Keratinocyte (primary cell): ENCODE data around the gene NFATC1. TPM values are rescaled to one million over a fixed set of nuclear protein-coding genes. Genes with fewer than 3 reads are reported as not detected.

Experiments
- DNase-seq: peaks from one replicate; pipeline ENCODE4 v3.0.0-alpha.2; 2011; ENCODE audit warnings: low read depth, missing footprints, low spot score
- FAIRE-seq: peaks from 2 replicates; lab custom pipeline; 2011; peaks lifted over from hg19 to GRCh38; lab: Jason Lieb, UNC
- H2AFZ ChIP-seq: 2 replicates; pipeline ENCODE4 v1.6.0; 2012; ENCODE audit warnings: low read length, control low read depth, inconsistent platforms; ENCODE audit not compliant: control insufficient read depth
- H3K27ac ChIP-seq: 2 replicates; pipeline ENCODE4 v1.5.1; 2011; ENCODE audit warnings: low read length; ENCODE audit not compliant: control insufficient read depth, insufficient read depth
- H3K27me3 ChIP-seq: 3 replicates; pipeline ENCODE4 v1.6.0; 2011; ENCODE audit warnings: low read length; ENCODE audit not compliant: control insufficient read depth, insufficient read depth; ENCODE audit errors: extremely low read depth
- H3K36me3 ChIP-seq, 2 experiments: 2 replicates in 1 of 2; 3 replicates in 1 of 2; pipeline ENCODE4 v1.5.1; 2011; ENCODE audit warnings: low read length in 2 of 2, mild to moderate bottlenecking in 1 of 2; ENCODE audit not compliant: control insufficient read depth in 2 of 2, insufficient read depth in 2 of 2; ENCODE audit errors: extremely low read depth in 1 of 2
- H3K4me1 ChIP-seq: 3 replicates; pipeline ENCODE4 v1.5.1; 2011; ENCODE audit warnings: low read length; ENCODE audit not compliant: control insufficient read depth, insufficient read depth; ENCODE audit errors: extremely low read depth
- H3K4me2 ChIP-seq: 3 replicates; pipeline ENCODE4 v1.6.0; 2011; ENCODE audit warnings: low read depth, low read length; ENCODE audit not compliant: control insufficient read depth, insufficient read depth; ENCODE audit errors: extremely low read depth
- H3K4me3 ChIP-seq, 3 experiments: fragments of 200-600 bp in 1 of 3; sonication (generic) in 1 of 3; 2 replicates in 2 of 3; 3 replicates in 1 of 3; pipeline ENCODE4 v1.5.1; 2011 to 2016; ENCODE audit warnings: low read length in 3 of 3, mild to moderate bottlenecking in 3 of 3, control low read depth in 2 of 3, inconsistent platforms in 1 of 3, low read depth in 1 of 3, mixed read lengths in 1 of 3, mixed run types in 1 of 3, moderate library complexity in 1 of 3; ENCODE audit not compliant: control insufficient read depth in 2 of 3, insufficient read depth in 2 of 3; ENCODE audit errors: extremely low read depth in 1 of 3
- H3K79me2 ChIP-seq: 2 replicates; pipeline ENCODE4 v1.6.0; 2012; ENCODE audit warnings: low read length; ENCODE audit not compliant: control insufficient read depth, insufficient read depth
- H3K9ac ChIP-seq: 3 replicates; pipeline ENCODE4 v1.6.0; 2011; ENCODE audit warnings: low read length; ENCODE audit not compliant: control insufficient read depth, insufficient read depth; ENCODE audit errors: extremely low read depth
- H3K9me1 ChIP-seq: 3 replicates; pipeline ENCODE4 v1.6.0; 2011; ENCODE audit warnings: low read length; ENCODE audit not compliant: control insufficient read depth, insufficient read depth; ENCODE audit errors: extremely low read depth
- H3K9me3 ChIP-seq: 2 replicates; pipeline ENCODE4 v1.5.1; 2012; ENCODE audit warnings: low read depth, low read length; ENCODE audit not compliant: control insufficient read depth
- H4K20me1 ChIP-seq: 3 replicates; pipeline ENCODE4 v1.6.0; 2011; ENCODE audit warnings: low read length; ENCODE audit not compliant: control insufficient read depth, insufficient read depth; ENCODE audit errors: extremely low read depth
- CTCF ChIP-seq, 3 experiments: IDR thresholded peaks in 1 of 3; conservative IDR thresholded peaks in 1 of 3; optimal IDR thresholded peaks in 1 of 3; 2 replicates in 2 of 3; 3 replicates in 1 of 3; pipeline versions ENCODE3 to v1.5.1; 2011; ENCODE audit warnings: low read length in 3 of 3, mild to moderate bottlenecking in 3 of 3, moderate library complexity in 2 of 3, control low read depth in 1 of 3, inconsistent platforms in 1 of 3; ENCODE audit not compliant: insufficient read depth in 2 of 3; ENCODE audit errors: extremely low read depth in 1 of 3
- EZH2 ChIP-seq: IDR thresholded peaks from one replicate; pipeline ENCODE4 v1.6.1; 2012; ENCODE audit warnings: inconsistent platforms, mild to moderate bottlenecking, low read length, moderate library complexity
- dilution Hi-C: fragments of 300-500 bp; cut with MboI; formaldehyde crosslinking; loops from one replicate; pipeline ENCODE4 v1.7.0; 2020; ENCODE audit warnings: low sequenced_read_pairs; ENCODE audit not compliant: extremely low pct_ligation_motif_present
- polyA plus RNA-seq, 5 experiments: library from polyadenylated mRNA; depleted of rRNA in 3 of 5; stranded (reverse) in 3 of 5; stranded (forward) in 1 of 5; unstranded in 1 of 5; fragments of >200 nt; gene quantifications; 1 replicate in 1 of 5; 2 replicates in 3 of 5; 3 replicates in 1 of 5; pipeline versions ENCODE4 v1.2.1 to v1.2.3, GENCODE V29; 2011 to 2012; ENCODE audit warnings: missing spikeins in 2 of 5, low read depth in 1 of 5, low replicate concordance in 1 of 5

Gene NFATC1
- polyA plus RNA-seq, 1 donor (not counting 4 experiments of a cell fraction or from before 2014, with no cell fraction given): 0.77 TPM

- no peak for FAIRE-seq
- TF ChIP-seq CTCF (optimal IDR thresholded peaks at IDR 0.05 in 1 of 3, IDR thresholded peaks at IDR 0.05 in 1 of 3, conservative IDR thresholded peaks at IDR 0.05 in 1 of 3; ENCODE audit: extremely low read depth in 1 of 3, insufficient read depth in 2 of 3, low read length in 3 of 3) (no peak), EZH2 (no peak)
- dilution Hi-C loops: no loop called here
These were observed 30.0 kb upstream of the NFATC1 start for GRCh38 chr18:79365701-79366100.

GRCh38 chr18:79366177-79367094 lies 29.3 kb upstream of the NFATC1 start:
- H3K4me1 ChIP-seq: no peaks in the 10 kb centered on the region
- no peak overlapping the region for H2AFZ ChIP-seq
- H3K36me3 ChIP-seq: peaks cover 0 to 3% of the 10 kb centered on the region in 2 experiments
- H3K4me2 ChIP-seq: no peak overlapping the region
- DNase-seq (no peak), FAIRE-seq (no peak)
- H3K4me3 ChIP-seq: no peak overlapping the region
- H3K27ac ChIP-seq: no peak overlapping the region
- no peaks in the 10 kb centered on the region for H4K20me1 ChIP-seq
- no peak overlapping the region for H3K9ac ChIP-seq
- H3K9me1 ChIP-seq: no peaks in the 10 kb centered on the region
- no peaks in the 10 kb centered on the region for H3K9me3 ChIP-seq
- H3K79me2 ChIP-seq: no peaks in the 10 kb centered on the region
- dilution Hi-C loops: no loop called here
- TF ChIP-seq CTCF (optimal IDR thresholded peaks at IDR 0.05 in 1 of 3, IDR thresholded peaks at IDR 0.05 in 1 of 3, conservative IDR thresholded peaks at IDR 0.05 in 1 of 3; ENCODE audit: extremely low read depth in 1 of 3, insufficient read depth in 2 of 3, low read length in 3 of 3): no peak
- TF ChIP-seq EZH2: no peak
- H3K27me3 ChIP-seq: no peaks in the 10 kb centered on the region

More at GRCh38 chr18:79365701-79366100, 30.0 kb upstream of the NFATC1 start:
- Histone ChIP-seq H4K20me1 (no peaks in the 10 kb centered on the region), H3K9ac (no peak overlapping the region), H3K4me3 (no peak overlapping the region), H3K4me2 (no peak overlapping the region), H3K27ac (no peak overlapping the region), H2AFZ (no peak overlapping the region), H3K27me3 (no peaks in the 10 kb centered on the region), H3K9me3 (no peaks in the 10 kb centered on the region), H3K4me1 (no peaks in the 10 kb centered on the region), H3K9me1 (no peaks in the 10 kb centered on the region), H3K36me3 (peaks cover 2 to 3% of the 10 kb centered on the region in 2 experiments), H3K79me2 (no peaks in the 10 kb centered on the region)
- DNase-seq: no peak
